ENCODE results near the gene FARS2.

DNA sequence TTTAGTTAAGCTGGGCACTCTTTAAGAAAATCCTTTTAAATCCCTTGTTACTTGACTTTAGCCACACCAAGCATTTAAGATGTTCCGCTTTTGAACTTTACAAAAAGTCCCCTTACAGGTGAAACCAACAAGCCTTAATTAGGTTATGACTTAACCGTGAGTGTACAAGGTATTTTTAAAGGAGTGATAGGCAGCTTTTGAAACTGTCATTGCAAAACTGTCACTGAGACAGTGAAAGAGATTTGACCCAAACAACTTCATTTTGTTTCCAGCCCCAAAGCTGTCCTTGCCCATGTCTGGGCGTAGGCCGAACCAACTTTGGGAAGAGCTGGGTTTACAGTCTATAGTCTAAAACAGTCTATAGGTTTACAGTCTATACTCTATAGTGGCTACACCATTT, 305.4 kb downstream of the FARS2 start:
- TF ChIP-seq CTCF (IDR thresholded peaks at IDR 0.05) (no peak), POLR2AphosphoS5 (IDR thresholded peaks at IDR 0.05) (no peak), POLR2A (IDR thresholded peaks at IDR 0.05; ENCODE audit: low read depth) (no peak), EP300 (IDR thresholded peaks at IDR 0.05) (no peak)
